ENCODE results near the gene DDX41. TPM values are rescaled to one million over a fixed set of nuclear protein-coding genes. Genes with fewer than 3 reads are reported as not detected.

DDX41 gene
- total and polyA plus RNA-seq, 9 donors = 58.3 to 104 (median 70.8) TPM

DNA sequence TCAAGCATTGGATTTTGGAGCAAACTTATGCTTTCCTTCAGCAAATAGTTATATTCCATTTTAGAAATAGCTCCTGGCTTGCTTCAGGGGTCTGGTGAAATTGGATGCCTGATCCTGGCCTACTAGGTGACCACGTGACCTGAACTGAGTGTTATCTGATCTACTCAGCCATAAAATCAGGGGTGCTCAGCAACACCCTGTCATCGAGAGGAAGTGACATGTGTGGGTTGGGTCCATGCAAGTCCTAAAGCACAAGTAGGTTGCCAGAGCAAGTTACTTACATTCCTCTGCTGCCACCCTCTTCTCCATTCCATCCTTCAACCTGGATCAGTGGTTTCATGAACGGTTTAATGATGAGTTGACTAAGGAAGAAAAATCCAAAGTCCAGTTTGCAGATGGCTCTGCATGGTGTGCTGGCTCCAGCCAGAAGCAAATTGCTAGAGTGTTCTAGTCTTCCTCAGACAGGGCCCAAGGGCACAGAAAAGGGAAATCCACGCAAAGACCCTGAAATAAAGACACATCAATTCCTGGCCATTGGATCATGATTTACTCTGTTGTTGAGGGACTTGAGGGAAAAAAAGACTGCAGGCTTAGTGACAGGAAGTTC is 40.4 kb upstream of the DDX41 start:
- WGBS, 3 donors = 45 to 56% (median 52%) methylated on average over 4 of the region's 4 CpGs
- intact Hi-C loops (cut with DNase I) = no loop called here
- Histone ChIP-seq H3K4me3 (no peak overlapping the region), H3K9me3 (no peaks in the 10 kb centered on the region), H3K27me3 (no peaks in the 10 kb centered on the region), H3K36me3 (no peaks in the 10 kb centered on the region), H3K27ac (no peak overlapping the region), H3K4me1 (ENCODE audit: insufficient read depth) (peaks cover 8% of the 10 kb centered on the region)
- DNase-seq = no peak
- no peak for TF ChIP-seq POLR2A (IDR thresholded peaks at IDR 0.05)
- TF ChIP-seq, protein P1, sequence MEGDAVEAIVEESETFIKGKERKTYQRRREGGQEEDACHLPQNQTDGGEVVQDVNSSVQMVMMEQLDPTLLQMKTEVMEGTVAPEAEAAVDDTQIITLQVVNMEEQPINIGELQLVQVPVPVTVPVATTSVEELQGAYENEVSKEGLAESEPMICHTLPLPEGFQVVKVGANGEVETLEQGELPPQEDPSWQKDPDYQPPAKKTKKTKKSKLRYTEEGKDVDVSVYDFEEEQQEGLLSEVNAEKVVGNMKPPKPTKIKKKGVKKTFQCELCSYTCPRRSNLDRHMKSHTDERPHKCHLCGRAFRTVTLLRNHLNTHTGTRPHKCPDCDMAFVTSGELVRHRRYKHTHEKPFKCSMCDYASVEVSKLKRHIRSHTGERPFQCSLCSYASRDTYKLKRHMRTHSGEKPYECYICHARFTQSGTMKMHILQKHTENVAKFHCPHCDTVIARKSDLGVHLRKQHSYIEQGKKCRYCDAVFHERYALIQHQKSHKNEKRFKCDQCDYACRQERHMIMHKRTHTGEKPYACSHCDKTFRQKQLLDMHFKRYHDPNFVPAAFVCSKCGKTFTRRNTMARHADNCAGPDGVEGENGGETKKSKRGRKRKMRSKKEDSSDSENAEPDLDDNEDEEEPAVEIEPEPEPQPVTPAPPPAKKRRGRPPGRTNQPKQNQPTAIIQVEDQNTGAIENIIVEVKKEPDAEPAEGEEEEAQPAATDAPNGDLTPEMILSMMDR (IDR thresholded peaks at IDR 0.05) = no peak
- TF ChIP-seq EP300 (IDR thresholded peaks at IDR 0.05) = no peak

DNA sequence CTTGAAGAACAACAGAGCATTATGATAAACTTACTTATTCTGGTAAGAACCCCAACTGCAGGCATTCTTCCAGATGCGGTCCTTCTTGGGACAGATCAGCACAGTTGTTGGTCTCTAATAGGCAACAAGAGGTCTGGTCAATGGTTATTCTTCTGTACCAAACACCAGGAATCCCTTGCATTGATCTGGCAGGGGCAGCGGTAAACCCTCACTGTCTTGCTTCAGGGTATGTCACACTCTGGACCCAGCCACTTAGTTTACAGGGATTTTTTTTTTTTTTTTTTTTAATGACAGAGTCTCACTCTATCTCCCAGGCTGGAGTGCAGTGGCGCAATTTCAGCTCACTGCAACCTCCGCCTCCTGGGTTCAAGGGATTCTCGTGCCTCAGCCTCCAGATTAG is 38.9 kb upstream of the DDX41 start:
- WGBS, 3 donors = 93 to 97% (median 94%) methylated on average over 5 of the region's 5 CpGs
- H3K36me3 ChIP-seq = no peaks in the 10 kb centered on the region
- peaks cover 8% of the 10 kb centered on the region for H3K4me1 ChIP-seq (ENCODE audit: insufficient read depth)
- intact Hi-C loops (cut with DNase I) = no loop called here
- H3K27ac ChIP-seq = no peak overlapping the region
- DNase-seq = no peak
- no peaks in the 10 kb centered on the region for H3K9me3 ChIP-seq
- H3K4me3 ChIP-seq = no peak overlapping the region
- TF ChIP-seq POLR2A (IDR thresholded peaks at IDR 0.05) (no peak), EP300 (IDR thresholded peaks at IDR 0.05) (no peak)
- TF ChIP-seq, protein P1 (IDR thresholded peaks at IDR 0.05) = no peak
- no peaks in the 10 kb centered on the region for H3K27me3 ChIP-seq

DNA sequence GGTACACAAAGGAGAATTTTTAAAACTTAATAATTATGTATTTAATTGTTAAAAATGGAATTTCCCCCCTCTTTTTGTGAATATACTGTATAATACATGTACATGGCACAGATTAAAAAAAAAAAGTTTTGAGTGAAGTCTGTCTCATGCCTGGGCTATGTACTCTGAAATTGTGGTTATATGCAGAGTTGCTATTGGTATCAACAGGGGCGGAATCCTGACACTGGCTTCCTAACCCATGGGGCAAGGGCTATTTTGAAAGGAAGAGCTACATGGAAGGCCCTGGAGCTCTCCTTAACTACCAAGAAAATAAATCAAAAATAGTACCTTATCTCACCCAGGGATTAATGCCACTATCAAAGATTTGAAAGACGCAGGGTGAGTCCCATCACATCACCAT is 38.5 kb upstream of the DDX41 start:
- intact Hi-C loops (cut with DNase I) = no loop called here
- DNase-seq = no peak
- H3K4me3 ChIP-seq = no peak overlapping the region
- H3K36me3 ChIP-seq = no peaks in the 10 kb centered on the region
- H3K9me3 ChIP-seq = no peaks in the 10 kb centered on the region
- WGBS, 3 donors = 89 to 95% (median 90%) methylated on average over 2 of the region's 2 CpGs
- no peak overlapping the region for H3K27ac ChIP-seq
- no peaks in the 10 kb centered on the region for H3K27me3 ChIP-seq
- TF ChIP-seq POLR2A (IDR thresholded peaks at IDR 0.05) = no peak
- TF ChIP-seq EP300 (IDR thresholded peaks at IDR 0.05) = no peak
- peaks cover 8% of the 10 kb centered on the region for H3K4me1 ChIP-seq (ENCODE audit: insufficient read depth)

DNA sequence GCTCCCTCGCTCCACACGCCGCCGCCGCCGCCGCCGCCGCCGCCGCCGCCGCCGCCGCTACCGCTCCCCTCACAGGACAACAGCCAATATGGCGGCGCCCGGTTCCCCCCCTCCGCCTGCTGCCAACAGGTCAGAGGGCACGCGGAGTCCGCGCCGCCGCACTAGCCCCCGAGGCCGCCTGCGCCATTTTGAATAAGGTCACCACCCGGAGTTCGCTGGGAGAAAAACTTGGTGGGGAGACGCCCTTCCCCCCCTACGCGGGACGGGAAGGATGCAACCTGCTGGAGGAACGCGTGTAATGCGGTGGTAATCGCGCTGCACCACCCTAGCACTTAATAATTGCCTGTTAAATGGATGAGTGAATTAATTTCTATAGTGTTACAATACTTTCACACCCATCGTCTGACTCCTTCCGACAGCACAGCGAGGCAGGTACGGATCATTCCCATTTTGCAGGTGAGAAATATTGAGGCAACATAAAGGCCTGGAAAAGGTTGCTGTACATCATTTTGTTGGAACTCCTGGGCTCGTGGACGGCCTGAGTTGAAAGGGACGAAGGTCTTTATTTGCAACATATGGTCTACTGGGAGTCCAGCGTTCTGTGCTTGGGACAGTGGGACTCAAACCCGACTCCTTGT is 37.8 kb upstream of the DDX41 start, which contains the start of gene FAM193B:
FAM193B (minus strand) TSS at position 90 of the 638 bp plus-strand sequence. CDS start 105 bp downstream, outside the sequence.
- TF ChIP-seq EP300 (IDR thresholded peaks at IDR 0.05) (no peak), POLR2A (IDR thresholded peaks at IDR 0.05) (no peak)
- TF ChIP-seq, protein P1 (IDR thresholded peaks at IDR 0.05) = no peak
- Histone ChIP-seq H3K9me3 (no peaks in the 10 kb centered on the region), H3K27me3 (no peaks in the 10 kb centered on the region), H3K36me3 (no peaks in the 10 kb centered on the region), H3K4me3 (peak within 1 kb of the TSS; percentile 63), H3K4me1 (ENCODE audit: insufficient read depth) (peaks cover 8% of the 10 kb centered on the region), H3K27ac (peak within 1 kb of the TSS; percentile 52 to 80)
- intact Hi-C loops (cut with DNase I) = no loop called here
- 6 to 9% (median 9%) methylated on average over 37 to 49 of the region's 49 CpGs for WGBS, 3 donors
- DNase-seq = peak; percentile 90 to 96 (median 93)

Measured in ovary (tissue), 9 donors.